Stimulated activated CD8-positive, alpha-beta memory T cell treated with anti-CD3 and anti-CD28 coated beads, Interleukin-15, amount 100 ng/mL, for 24 hours (primary cell): ENCODE data around the gene GRM4.
"Not testable (repeated sequence)": the region's sequence is repeated elsewhere in the genome, so short reads cannot be mapped to it uniquely, and the experiment has no call there.

ENCODE experiments used
- DNase-seq: peaks from one replicate; pipeline ENCODE4 v3.0.0-alpha.2; 2020; ENCODE audit warnings: low read depth

The GRM4 gene

DNA sequence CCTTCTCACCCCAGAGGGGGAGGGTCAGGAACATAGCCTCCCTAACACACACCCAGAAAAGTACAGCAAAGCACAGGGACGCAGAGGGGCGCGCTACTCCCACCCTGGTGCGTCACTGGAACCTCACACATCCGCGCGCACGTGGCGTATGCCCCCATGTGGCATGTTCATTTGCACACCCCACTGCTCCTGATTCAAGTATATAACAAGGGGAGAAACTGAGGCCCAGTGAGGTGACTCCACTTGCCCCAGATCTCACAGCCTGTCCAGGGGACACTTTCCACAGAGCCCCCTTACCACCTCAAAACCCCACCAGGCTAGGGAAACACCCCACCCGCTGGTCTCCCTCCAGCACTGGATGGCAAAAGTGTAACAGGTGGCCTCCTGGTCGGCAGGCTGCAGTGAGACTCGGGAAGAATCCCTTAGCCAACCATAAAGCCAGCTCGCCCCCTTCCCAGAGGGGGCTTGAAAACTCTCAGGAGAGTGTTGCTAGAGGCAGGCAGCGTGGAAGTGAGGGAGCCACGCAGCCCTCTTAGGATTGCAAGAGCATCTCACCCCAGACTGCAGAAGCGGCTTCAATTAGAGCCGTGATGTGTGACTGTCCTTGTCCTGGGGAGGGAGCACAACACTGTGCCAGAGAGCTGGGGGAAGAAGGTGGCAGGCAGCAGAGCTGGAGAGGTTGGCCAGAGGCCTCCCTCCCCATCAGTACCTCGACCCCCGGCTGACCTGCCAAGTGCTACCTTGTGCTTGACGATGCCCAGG is at the start of gene GRM4:
Gene GRM4, minus strand, starts transcription at position 67 of the 762 bp plus-strand sequence. CDS start 12,591 bp downstream, outside the sequence.
- DNase-seq = no peak

DNA sequence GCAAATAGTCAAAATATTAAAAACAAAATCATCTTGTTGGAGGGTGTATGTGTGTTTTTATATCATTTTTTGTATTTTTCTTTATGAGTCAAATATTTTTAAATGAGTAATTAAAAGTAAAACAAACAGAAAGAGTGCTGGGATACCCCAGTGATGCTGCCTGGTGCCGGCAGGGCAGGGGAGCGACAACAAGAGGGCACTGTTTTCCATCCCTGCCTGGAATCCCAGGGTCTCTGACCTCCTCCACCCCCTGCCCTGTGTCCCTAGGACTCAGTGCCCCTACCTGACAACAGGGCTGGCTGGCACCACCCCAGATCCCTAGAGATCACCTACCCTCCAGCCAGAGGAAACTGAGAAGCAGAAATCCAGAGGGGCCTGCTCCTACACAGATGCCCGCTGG is 48.9 kb upstream of the GRM4 start:
- no peak for DNase-seq

DNA sequence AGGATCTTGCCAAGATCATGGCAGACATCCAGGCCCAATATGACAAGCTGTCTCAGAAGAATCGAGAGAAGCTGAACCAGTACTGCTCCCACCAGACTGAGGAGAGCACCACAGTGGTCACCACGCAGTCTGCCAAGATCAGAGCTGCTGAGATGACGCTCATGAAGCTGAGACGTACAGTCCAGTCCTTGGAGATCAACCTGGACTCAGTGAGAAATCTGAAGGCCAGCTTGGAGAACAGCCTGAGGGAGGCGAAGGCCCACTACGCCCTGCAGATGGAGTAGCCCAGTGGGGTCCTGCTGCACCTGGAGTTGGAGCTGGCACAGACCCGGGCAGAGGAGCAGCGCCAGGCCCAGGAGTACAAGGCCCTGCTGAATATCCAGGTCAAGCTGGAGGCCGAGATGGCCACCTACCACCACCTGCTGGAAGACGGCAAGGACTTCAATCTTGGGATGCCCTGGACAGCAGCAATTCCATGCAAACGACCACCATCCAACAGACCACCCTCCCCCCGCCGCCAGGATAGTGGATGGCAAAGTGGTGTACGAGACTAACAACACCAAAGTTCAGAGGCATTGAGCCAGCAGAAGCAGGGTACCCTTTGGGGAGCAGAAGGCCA is 44.7 kb upstream of the GRM4 start:
- DNase-seq = no peak

GRCh38 chr6:34189806-34190503 is 44.1 kb upstream of the GRM4 start:
- DNase-seq = no peak

GRCh38 chr6:34184726-34185125 is 38.8 kb upstream of the GRM4 start:
- not testable (repeated sequence) for DNase-seq

DNA sequence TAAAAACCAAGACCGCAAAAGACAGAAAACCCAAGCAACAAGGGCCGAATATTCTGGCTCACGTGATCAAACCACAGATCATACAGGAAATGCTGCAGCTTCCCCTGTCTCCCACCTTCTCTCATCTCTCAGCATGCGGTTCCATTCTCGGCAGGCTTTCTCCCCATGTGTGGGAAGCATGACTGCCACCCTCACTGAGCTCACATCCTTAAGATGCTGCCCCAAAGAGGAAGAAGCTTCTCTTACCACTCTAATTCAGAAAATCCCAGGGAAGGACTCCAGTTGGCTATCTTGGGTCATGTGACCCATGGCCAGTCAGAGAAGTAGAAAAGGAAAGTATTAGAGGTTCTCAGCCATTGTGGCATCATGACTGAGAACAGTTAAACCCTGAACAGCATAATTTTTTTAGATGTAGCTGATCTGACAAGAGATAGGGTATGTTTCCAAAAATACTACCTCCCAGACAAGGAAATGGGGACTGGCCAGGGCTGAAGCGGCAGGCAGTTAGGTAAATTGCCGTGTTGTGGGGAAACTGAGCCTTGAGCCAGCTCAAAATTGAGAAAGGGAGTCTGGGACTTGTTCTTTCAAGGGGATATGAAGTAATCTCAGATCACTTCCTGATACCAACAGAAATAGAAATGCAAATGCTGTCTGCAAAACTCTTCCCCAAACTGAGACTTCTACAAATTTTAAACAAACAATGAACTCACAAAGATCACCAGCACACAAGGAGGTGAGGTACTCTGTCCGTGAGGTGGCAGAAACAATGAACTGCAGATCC is 37.1 kb upstream of the GRM4 start:
- DNase-seq = no peak

- no peak for DNase-seq
These were observed 36.0 kb upstream of the GRM4 start for GRCh38 chr6:34181908-34182307.

GRCh38 chr6:34179106-34179720 is 33.3 kb upstream of the GRM4 start:
- DNase-seq = no peak

DNA sequence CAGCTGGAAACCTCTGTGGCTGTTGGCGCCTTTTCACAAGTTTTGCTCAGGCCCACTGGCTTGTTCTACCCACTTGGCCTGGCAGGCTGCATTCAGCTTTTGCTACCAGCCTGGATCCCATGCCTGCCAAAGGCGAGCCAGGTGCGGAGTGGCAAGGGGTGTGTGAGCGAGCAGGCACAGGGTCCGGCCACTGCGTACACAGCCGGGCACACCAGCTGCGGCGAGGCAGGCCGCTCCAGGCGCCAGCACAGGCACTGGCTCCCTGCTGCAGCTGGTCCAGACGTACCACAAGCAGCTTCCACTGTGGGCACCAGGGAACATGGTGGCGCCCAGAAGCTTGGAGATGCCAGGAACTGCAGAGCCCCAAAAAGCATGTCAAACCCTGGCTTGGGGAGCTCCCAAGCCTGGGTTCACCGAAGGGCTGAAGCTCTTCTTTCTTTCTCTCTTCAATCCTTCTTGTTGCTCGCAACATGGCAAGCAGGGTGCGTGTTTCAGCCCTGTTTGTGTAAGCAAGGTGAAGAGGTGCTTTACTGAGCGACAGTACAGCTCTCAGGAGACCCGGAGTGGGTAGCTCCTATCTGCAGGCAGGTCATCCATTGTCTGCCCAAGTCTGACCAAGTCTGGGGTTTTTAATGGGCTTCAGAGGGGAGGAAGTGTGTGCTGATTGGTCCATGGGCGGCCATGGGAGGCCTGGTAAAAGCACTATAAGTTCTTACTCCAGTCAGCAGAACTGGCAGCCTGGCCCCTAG is 32.6 kb upstream of the GRM4 start:
- DNase-seq = no peak

- no peak for DNase-seq
These were observed 31.3 kb upstream of the GRM4 start for GRCh38 chr6:34177181-34177591.

GRCh38 chr6:34176261-34177031 is 30.6 kb upstream of the GRM4 start:
- DNase-seq = no peak

DNA sequence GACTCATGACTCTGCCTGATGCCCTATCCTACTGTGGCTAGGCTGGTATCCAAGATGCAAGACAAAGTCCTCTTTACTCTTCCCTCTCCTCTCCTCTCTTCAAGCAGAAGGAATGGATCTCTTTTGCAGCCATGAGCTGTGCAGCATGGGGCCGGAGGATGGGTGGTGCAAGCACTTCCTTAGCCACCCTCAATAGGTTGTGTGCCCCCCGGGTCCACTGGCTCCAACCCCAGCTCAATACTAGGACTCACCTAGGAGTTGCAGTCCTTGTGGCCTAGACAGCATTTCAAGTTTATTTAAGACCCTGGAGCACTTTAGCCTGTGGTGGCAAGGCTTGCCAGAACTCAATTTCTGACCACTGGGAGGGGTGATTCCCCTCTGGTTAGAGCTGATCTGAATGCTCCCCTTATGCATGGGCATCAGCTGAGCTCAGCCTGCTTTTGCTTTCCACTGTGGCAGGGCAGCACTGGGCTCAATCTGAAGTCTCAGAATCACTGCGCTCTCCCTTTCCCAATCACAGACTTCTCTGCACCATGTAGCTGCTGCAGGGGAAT is 29.0 kb upstream of the GRM4 start:
- no peak for DNase-seq

DNA sequence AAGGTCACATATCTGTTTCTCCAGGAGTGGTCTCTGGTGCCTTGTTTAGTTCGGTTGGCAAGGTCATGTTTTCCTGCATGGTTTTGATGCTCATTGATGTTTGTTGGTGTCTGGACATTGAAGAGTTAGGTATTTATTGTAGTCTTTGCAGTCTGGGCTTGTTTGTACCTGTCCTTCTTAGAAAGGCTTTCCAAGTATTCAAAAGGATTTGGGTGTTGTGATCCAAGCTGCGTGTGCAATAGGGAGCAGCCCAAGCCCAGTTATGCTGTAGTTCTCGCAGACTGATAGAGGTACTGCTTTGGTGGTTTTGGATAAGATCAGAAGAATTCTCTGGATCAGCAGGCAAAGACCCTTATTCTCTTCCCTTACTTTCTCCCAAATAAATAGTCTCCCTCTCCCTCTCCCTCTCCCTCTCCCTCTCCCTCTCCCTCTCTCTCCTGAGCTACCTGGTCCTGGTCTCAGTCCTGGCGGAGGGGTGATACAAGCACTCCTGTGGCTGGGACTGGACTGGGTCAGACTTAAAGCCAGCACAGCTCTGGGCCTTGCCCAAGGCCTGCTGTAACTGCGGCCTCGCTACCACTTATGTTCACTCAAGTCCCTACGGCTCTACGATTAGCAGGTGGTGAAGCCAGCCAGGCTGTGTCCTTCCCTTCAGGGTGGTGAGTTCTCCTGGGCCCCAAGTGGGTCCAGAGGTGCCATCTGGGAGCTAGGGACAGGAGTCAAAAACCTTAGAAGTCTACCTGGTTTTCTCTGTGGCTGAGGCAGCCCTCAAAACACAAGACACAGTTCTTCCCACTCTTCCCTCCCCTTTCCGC is 27.3 kb upstream of the GRM4 start:
- no peak for DNase-seq

- DNase-seq = no peak
These were observed 24.5 kb upstream of the GRM4 start for GRCh38 chr6:34170346-34170745.

DNA sequence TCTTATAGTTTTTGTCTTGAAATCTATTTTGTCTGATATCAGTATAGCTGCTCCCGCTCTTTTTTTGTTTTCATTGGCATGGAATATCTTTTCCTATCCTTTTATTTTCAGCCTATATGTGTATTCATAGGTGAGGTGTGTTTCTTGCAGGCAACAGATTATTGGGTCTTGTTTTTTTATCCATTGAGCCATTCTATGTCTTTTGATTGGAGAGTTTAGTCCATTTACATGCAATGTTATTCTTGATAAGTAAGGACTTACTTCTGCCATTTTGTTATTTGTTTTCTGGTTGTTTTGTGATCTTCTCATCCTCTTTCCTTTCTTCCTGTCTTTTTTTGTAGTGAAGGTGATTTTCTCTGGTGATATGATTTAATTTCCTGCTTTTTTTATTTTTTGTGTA is 24.0 kb upstream of the GRM4 start:
- no peak for DNase-seq

DNA sequence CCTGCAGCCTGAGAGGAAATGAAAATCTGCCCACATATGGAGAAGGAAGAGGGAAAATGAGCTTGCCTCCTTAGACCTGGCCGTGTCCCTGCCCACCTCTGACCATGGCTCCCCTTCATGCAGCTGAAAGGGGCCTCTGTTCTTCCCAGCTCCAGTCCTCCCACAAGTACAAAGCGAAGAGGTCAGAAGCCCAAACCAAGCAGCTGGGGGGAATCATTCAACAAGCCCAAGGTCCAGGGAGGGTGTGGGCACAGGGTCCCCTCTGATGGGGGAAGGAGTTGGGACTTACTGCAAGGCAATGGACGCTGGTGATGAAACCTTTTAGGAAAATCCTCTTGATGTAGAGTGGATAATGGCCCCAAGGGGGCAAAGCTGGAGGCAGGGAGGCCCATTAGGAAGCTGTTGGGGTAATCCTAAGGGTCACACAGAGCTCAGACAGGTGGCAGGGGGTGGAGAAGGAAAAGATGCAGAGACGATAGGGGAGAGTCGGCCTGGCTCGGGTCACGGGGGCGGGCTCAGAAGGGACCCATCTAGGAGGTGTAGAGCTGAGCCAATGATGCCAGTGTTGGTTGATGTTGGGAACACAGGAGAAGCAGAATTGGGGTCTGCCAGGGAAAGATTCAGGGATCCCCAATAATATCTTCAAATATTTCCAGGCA is 16.1 kb upstream of the GRM4 start:
- DNase-seq = no peak

DNA sequence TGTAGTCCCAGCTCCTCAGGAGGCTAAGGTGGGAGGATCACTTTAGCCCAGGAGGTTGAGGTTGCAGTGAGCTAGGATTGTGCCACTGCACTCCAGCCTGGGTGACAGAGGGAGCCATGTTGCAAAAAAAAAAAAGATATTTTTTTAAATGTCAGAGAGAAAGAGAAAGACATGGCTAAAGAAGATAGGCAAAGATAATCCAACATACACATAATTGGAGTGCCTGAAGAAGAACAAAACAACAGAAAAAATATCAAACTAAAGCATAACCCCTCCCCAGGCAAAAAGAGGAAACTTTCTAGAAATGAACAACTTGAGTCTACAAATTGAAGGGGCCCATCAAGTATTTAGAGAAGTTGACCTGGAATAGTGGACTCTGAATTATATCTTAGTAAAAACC is 14.0 kb upstream of the GRM4 start:
- no peak for DNase-seq

DNA sequence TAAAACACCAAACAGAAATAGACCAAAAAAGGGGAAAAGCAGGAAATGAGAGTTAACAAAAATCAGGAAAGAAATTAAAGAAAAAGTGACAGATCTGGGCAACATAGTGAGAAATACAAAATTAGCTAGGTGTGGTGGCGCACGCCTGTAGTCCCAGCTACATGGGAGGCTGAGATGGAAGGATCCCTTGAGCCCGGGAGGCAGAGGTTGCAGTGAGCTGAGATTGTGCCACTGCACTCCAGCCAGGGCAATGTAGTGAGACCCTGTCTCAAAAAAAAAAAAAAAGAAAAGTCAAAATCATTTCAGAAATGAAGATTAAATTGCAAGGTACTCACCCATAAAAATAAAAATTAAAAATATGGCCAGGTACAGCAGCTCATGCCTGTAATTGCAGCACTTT is 13.0 kb upstream of the GRM4 start:
- DNase-seq = no peak

- no peak for DNase-seq
These were observed 12.0 kb upstream of the GRM4 start for GRCh38 chr6:34157851-34158250.
